HG03378 (cell line): ENCODE data around the gene TPSB2.
"Not testable (repeated sequence)": the region's sequence is repeated elsewhere in the genome, so short reads cannot be mapped to it uniquely, and the experiment has no call there.

Source experiments
- ATAC-seq: cut with Tn5 transposase; IDR thresholded peaks from one replicate; pipeline ENCODE4 v1.9.1; 2021; ENCODE audit warnings: mild to moderate bottlenecking, moderate library complexity; ENCODE audit not compliant: unreplicated experiment

TPSB2 gene

GRCh38 chr16:1230084-1230470 is at the start of gene TPSB2:
TSS of gene TPSB2 (minus strand) at chr16:1230184. CDS start at chr16:1229951, 233 bp downstream.
- ATAC-seq: not testable (repeated sequence)

GRCh38 chr16:1279081-1279944 is 49.3 kb upstream of the TPSB2 start:
- no peak for ATAC-seq

- no peak for ATAC-seq
Measured at GRCh38 chr16:1278477-1278876, 48.5 kb upstream of the TPSB2 start.

GRCh38 chr16:1277617-1278282 is 47.8 kb upstream of the TPSB2 start:
- no peak for ATAC-seq

- ATAC-seq: no peak
Measured at GRCh38 chr16:1277151-1277598, 47.2 kb upstream of the TPSB2 start.

GRCh38 chr16:1276580-1276878 is 46.5 kb upstream of the TPSB2 start:
- no peak for ATAC-seq

GRCh38 chr16:1275791-1276579 is 46.0 kb upstream of the TPSB2 start:
- no peak for ATAC-seq

- ATAC-seq: no peak
Measured at GRCh38 chr16:1274767-1275166, 44.8 kb upstream of the TPSB2 start.

- ATAC-seq: no peak
Measured at GRCh38 chr16:1273816-1274215, 43.8 kb upstream of the TPSB2 start.

- ATAC-seq: no peak
Measured at GRCh38 chr16:1272453-1273198, 42.6 kb upstream of the TPSB2 start.

- ATAC-seq: not testable (repeated sequence)
Measured at GRCh38 chr16:1271724-1272413, 41.9 kb upstream of the TPSB2 start.

- no peak for ATAC-seq
Measured at GRCh38 chr16:1271380-1271723, 41.4 kb upstream of the TPSB2 start.

GRCh38 chr16:1269418-1269817 is 39.4 kb upstream of the TPSB2 start:
- ATAC-seq: not testable (repeated sequence)

GRCh38 chr16:1265826-1266225 is 35.8 kb upstream of the TPSB2 start:
- no peak for ATAC-seq

GRCh38 chr16:1265090-1265630 is 35.2 kb upstream of the TPSB2 start:
- ATAC-seq: no peak

GRCh38 chr16:1264345-1265089 is 34.5 kb upstream of the TPSB2 start:
- no peak for ATAC-seq

- ATAC-seq: no peak
Measured at GRCh38 chr16:1263591-1264344, 33.8 kb upstream of the TPSB2 start.

- ATAC-seq: no peak
Measured at GRCh38 chr16:1262846-1263221, 32.9 kb upstream of the TPSB2 start.
